HL-60 (cell line): Measurements from ENCODE around the gene RGPD8.
"Not testable (repeated sequence)": the region's sequence is repeated elsewhere in the genome, so short reads cannot be mapped to it uniquely, and the experiment has no call there.

Experiments used
- DNase-seq, 2 experiments: peaks; one replicate each; pipeline ENCODE4 v3.0.0-alpha.2; 2010 to 2020; ENCODE audit warnings: low read depth in 1 of 2, low spot score in 1 of 2
- H3K27ac ChIP-seq: fragments of 250-450 bp; sonication (Bioruptor Pico); replicated peaks from 2 replicates; pipeline ENCODE4 v1.5.1; 2020; ENCODE audit warnings: mild to moderate bottlenecking, moderate library complexity
- H3K27me3 ChIP-seq: fragments of 250-450 bp; sonication (Bioruptor Pico); 2 replicates; pipeline ENCODE4 v1.5.1; 2021; ENCODE audit warnings: mild to moderate bottlenecking, moderate library complexity; ENCODE audit not compliant: insufficient read depth, poor library complexity, severe bottlenecking
- H3K4me3 ChIP-seq: replicated peaks from 2 replicates; pipeline ENCODE4 v1.5.1; 2011; ENCODE audit warnings: mild to moderate bottlenecking, control low read depth, low read length; ENCODE audit not compliant: insufficient read depth
- GABPA ChIP-seq: IDR thresholded peaks from 2 replicates; pipeline ENCODE4 v1.6.1; 2012; ENCODE audit warnings: low read depth
- POLR2AphosphoS5 ChIP-seq: IDR thresholded peaks from 2 replicates; pipeline ENCODE4 v1.6.1; 2012; ENCODE audit warnings: low read depth
- REST ChIP-seq: IDR thresholded peaks from 2 replicates; pipeline ENCODE4 v1.6.1; 2012; ENCODE audit warnings: low read depth; ENCODE audit not compliant: insufficient replicate concordance
- SPI1 ChIP-seq: IDR thresholded peaks from 2 replicates; pipeline ENCODE4 v1.6.1; 2012; ENCODE audit warnings: low read depth, mild to moderate bottlenecking, borderline replicate concordance
- TF ChIP-seq, protein P1 (sequence below): IDR thresholded peaks from one replicate; pipeline ENCODE4 v1.5.1; 2011; ENCODE audit warnings: low read length, control low read depth, inconsistent platforms; ENCODE audit not compliant: insufficient read depth

RGPD8 gene

DNA sequence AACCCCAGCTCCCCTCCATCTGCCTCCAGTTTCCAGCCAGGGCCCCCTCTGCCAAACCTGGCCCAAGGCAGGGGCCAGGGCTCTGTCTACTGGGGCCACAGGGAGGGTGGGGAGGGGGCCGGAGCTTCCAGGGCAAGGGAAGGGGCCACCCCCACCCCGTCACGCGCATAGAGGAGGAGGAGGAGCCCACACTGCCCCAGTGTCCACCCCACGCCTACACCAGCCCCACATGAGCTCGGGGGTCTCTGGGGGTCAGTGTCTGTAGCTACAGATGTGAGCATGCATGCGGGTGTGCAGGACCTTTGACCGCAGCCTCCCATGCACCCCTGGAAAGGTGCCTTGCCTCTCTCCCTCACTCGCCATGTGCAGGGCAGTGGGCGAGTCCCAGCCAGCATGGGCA is 3.5 kb upstream of the RGPD8 start:
- H3K27me3 ChIP-seq, DNase-seq, H3K27ac ChIP-seq, H3K4me3 ChIP-seq: not testable (repeated sequence)

- H3K27me3 ChIP-seq, DNase-seq, H3K4me3 ChIP-seq, H3K27ac ChIP-seq: not testable (repeated sequence)
Observed at GRCh38 chr2:112435716-112436431, 2.4 kb upstream of the RGPD8 start.

- DNase-seq, H3K4me3 ChIP-seq, H3K27ac ChIP-seq, H3K27me3 ChIP-seq: not testable (repeated sequence)
Observed at GRCh38 chr2:112434890-112435715, 1.7 kb upstream of the RGPD8 start.

DNA sequence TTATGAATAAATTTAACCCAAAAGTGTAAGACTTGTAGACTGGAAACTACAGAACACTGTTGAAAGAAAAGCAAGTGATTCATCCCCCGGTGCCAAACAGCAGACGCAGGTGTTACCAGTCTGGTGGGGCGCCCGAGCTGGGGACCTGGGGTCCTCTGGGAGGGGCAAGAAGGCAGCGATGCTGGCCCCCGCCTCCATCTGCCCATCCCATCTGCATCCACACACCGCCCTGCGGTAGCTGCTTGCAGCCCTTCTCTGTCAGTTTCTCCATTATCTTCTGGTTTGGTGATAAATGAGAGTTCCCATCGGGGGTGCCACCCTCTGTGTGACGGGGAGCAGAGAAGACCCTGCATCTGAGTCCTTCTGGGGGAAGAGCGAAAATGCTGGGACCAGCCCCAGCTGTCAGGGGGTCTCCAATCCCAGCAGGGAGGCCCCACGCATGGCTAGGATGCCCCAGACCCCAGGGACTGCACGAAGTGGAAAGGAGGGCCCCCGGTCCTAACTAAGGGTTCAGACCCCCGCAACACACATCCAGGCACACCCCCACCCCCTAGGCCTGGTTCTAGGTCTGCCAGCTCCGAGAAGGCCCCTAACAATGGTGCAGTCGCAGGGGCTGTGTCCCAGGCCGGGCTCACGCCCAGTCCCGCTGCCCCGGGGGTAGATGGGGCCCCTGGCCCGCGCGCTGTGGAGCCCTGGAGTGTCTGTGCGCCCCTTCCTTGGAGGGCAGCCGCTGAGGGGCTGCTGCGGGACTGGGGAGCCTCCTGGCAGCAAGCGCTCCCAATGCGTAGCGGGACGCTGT is 686 bp upstream of the RGPD8 start:
- H3K4me3 ChIP-seq, result no peak overlapping the region
- DNase-seq, result no peak
- H3K27me3 ChIP-seq, result peaks cover 5% of the 10 kb centered on the region
- TF ChIP-seq POLR2AphosphoS5, result no peak
- TF ChIP-seq REST, result no peak
- TF ChIP-seq GABPA, result no peak
- no peak for TF ChIP-seq SPI1
- TF ChIP-seq, protein P1, sequence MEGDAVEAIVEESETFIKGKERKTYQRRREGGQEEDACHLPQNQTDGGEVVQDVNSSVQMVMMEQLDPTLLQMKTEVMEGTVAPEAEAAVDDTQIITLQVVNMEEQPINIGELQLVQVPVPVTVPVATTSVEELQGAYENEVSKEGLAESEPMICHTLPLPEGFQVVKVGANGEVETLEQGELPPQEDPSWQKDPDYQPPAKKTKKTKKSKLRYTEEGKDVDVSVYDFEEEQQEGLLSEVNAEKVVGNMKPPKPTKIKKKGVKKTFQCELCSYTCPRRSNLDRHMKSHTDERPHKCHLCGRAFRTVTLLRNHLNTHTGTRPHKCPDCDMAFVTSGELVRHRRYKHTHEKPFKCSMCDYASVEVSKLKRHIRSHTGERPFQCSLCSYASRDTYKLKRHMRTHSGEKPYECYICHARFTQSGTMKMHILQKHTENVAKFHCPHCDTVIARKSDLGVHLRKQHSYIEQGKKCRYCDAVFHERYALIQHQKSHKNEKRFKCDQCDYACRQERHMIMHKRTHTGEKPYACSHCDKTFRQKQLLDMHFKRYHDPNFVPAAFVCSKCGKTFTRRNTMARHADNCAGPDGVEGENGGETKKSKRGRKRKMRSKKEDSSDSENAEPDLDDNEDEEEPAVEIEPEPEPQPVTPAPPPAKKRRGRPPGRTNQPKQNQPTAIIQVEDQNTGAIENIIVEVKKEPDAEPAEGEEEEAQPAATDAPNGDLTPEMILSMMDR, result no peak
- no peak overlapping the region for H3K27ac ChIP-seq

- H3K27me3 ChIP-seq, DNase-seq, H3K27ac ChIP-seq: not testable (repeated sequence)
- 0 out of 2 replicates have a peak, but pooled peaks have one; percentile 7 for TF ChIP-seq SPI1
- H3K4me3 ChIP-seq, result peak overlapping the region; percentile 37
Observed at GRCh38 chr2:112432735-112433479, 538 bp downstream of the RGPD8 start.

DNA sequence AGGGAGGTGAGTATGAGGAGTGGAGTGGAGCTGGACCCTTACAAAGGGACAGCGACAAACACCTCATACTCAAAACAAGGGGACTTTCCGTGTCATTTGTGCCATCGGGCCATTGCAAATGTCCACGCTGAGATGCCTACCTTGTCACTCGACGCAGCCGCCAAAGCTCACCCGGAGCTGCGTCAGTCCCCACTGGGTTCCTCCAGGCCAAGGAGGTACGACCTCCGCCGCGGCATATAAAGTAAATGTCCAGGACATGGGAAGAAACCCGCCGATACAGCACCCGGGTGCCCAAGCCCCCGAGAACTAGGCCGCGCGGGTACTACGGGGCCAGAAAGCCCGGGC is 1.1 kb downstream of the RGPD8 start:
- H3K4me3 ChIP-seq, H3K27me3 ChIP-seq, DNase-seq, H3K27ac ChIP-seq: not testable (repeated sequence)

- not testable (repeated sequence) for DNase-seq, H3K27me3 ChIP-seq, H3K4me3 ChIP-seq, H3K27ac ChIP-seq
Observed at GRCh38 chr2:112431587-112432295, 1.7 kb downstream of the RGPD8 start.

DNA sequence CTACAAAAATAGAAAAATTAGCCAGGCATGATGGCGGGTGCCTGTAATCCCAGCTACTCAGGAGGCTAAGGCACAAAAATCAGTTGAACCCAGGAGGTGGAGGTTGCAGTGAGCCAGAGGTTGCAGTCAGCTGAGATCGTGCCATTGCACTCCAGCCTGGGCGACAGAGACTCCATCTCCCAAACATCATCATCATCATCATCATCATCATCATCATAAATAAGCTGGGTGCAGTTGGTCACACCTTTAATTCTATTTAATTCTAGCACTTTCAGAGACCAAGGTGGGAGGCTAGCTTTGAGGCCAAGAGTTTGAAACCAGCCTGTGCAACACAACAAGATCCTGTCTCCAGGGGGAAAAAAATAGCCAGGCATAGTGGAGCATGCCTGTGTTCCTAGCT is 8.9 kb downstream of the RGPD8 start:
- not testable (repeated sequence) for H3K27ac ChIP-seq, H3K4me3 ChIP-seq, DNase-seq, H3K27me3 ChIP-seq

GRCh38 chr2:112416860-112417259 is 16.6 kb downstream of the RGPD8 start:
- not testable (repeated sequence) for H3K27ac ChIP-seq

GRCh38 chr2:112360055-112360454 is 73.4 kb downstream of the RGPD8 start:
- H3K4me3 ChIP-seq, result not testable (repeated sequence)

More at GRCh38 chr2:112416860-112417259, 16.6 kb downstream of the RGPD8 start:
- not testable (repeated sequence) for H3K4me3 ChIP-seq, H3K27me3 ChIP-seq, DNase-seq

More at GRCh38 chr2:112360055-112360454, 73.4 kb downstream of the RGPD8 start:
- H3K27ac ChIP-seq, DNase-seq, H3K27me3 ChIP-seq: not testable (repeated sequence)
